Fibroblast of villous mesenchyme (primary cell): ENCODE results near the gene TMEM40. TPM values are rescaled to one million over a fixed set of nuclear protein-coding genes. Genes with fewer than 3 reads are reported as not detected.

Source experiments
- DNase-seq: peaks from one replicate; pipeline ENCODE4 v3.0.0-alpha.2; 2010; ENCODE audit warnings: low read depth
- H3K4me3 ChIP-seq: 2 replicates; pipeline ENCODE4 v1.5.1; 2011; ENCODE audit warnings: low read depth, mild to moderate bottlenecking, low read length
- total RNA-seq: library from RNA; depleted of rRNA; stranded (reverse); fragments of >200 nt; gene quantifications from 2 replicates; pipeline ENCODE4 v1.2.3, GENCODE V29; 2012
- TF ChIP-seq, protein P1 (sequence below): IDR thresholded peaks from 2 replicates; pipeline ENCODE4 v1.5.1; 2012; ENCODE audit warnings: low read depth, mild to moderate bottlenecking, low read length; ENCODE audit not compliant: insufficient read depth

The TMEM40 gene
- total RNA-seq, 1 donor: under 0.01 TPM

GRCh38 chr3:12741209-12741608 is 17.9 kb downstream of the TMEM40 start:
- DNase-seq: no peak
- no peak overlapping the region for H3K4me3 ChIP-seq
- TF ChIP-seq, protein P1, sequence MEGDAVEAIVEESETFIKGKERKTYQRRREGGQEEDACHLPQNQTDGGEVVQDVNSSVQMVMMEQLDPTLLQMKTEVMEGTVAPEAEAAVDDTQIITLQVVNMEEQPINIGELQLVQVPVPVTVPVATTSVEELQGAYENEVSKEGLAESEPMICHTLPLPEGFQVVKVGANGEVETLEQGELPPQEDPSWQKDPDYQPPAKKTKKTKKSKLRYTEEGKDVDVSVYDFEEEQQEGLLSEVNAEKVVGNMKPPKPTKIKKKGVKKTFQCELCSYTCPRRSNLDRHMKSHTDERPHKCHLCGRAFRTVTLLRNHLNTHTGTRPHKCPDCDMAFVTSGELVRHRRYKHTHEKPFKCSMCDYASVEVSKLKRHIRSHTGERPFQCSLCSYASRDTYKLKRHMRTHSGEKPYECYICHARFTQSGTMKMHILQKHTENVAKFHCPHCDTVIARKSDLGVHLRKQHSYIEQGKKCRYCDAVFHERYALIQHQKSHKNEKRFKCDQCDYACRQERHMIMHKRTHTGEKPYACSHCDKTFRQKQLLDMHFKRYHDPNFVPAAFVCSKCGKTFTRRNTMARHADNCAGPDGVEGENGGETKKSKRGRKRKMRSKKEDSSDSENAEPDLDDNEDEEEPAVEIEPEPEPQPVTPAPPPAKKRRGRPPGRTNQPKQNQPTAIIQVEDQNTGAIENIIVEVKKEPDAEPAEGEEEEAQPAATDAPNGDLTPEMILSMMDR: no peak

GRCh38 chr3:12737833-12738232 is 21.2 kb downstream of the TMEM40 start:
- DNase-seq: no peak
- H3K4me3 ChIP-seq: no peak overlapping the region
- TF ChIP-seq, protein P1: no peak

DNA sequence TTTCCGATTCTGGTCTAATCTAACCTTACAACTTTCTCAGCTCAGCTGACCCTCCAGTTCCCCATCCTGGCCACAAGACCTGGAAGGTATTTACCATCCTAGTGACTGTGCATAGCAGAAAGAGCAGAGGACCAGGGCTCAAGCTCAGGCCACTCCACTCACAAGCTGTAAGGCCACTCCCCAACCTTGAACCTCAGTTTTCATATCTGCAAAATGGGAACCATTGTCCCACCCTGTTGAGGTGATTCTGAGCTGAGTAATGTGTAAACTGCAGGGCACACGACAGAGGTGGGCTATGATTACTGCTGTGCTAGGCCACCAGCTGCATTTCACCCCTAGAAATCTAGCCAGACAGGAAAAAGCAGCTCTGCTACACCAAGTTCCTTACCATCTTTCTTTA is 21.7 kb downstream of the TMEM40 start:
- H3K4me3 ChIP-seq: no peak overlapping the region
- TF ChIP-seq, protein P1: no peak
- DNase-seq: no peak

DNA sequence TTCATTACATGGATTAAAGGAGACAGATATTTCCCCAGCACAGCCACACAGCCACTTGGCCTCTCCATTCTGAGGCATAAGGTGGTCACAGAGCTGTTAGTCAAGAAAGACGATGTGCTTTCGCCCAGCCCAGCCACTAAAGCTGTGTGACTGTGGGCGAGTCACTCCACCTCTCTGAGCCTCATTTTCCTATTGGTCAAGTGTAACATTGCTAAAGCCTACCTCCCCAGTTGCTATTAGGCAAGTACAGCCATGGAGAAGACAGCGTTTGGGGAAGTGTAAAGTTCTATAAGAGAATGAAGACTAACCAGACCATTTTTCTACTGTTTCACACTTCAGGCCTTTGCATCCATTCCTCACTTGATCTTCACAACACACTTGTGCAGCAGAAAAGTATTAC is 24.1 kb downstream of the TMEM40 start:
- no peak overlapping the region for H3K4me3 ChIP-seq
- TF ChIP-seq, protein P1: no peak
- no peak for DNase-seq

GRCh38 chr3:12733566-12733965 is 25.5 kb downstream of the TMEM40 start:
- H3K4me3 ChIP-seq: no peak overlapping the region
- TF ChIP-seq, protein P1: no peak
- no peak for DNase-seq

- no peak overlapping the region for H3K4me3 ChIP-seq
- DNase-seq: no peak
- TF ChIP-seq, protein P1: no peak
Measured at GRCh38 chr3:12730506-12731242, 28.4 kb downstream of the TMEM40 start.
